ENCODE data around the gene WAPL. TPM values are rescaled to one million over a fixed set of nuclear protein-coding genes. Genes with fewer than 3 reads are reported as not detected.
"Not testable (repeated sequence)": the region's sequence is repeated elsewhere in the genome, so short reads cannot be mapped to it uniquely, and the experiment has no call there.

Gene WAPL
- total RNA-seq, 1 donor from 2014 or later = 28.6 TPM

DNA sequence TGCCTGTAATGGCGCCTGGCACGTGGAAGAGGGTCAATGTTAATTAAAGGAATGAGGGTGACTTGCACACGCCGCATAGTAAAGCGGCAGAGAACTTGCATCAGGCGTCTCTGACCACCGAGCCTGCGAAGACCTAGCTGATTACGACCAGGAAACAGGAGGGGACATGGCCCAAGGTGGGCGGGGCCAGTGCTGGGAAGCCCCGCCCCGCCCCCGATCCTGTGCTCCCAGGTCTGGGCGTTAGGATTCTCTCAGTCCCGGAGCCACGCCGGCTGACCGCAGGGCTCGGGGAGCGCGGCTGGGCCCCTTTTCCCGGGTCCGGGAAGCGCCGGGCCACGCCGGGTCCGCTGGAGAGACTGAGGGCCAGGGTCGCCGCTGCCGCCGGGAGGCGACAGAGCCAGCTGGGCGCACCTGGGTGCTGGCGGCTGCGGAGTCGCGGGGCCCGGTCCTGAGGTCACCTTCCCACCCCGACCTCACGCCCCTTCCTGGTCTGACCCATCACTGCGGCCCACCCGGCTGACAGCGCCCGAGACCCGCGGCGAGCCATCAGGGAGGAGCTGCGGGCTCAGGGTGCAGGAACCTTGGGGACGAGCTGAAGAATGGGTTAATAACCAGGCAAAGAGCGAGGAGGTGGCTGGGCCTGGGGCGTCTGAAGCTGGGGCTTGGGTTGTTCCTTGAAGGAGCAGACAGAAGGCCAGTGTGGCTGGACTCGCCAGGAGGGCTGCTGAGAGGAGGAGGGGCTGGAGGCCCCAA, 132.0 kb downstream of the WAPL start:
- DNase-seq (ENCODE audit: low spot score) = no peak

DNA sequence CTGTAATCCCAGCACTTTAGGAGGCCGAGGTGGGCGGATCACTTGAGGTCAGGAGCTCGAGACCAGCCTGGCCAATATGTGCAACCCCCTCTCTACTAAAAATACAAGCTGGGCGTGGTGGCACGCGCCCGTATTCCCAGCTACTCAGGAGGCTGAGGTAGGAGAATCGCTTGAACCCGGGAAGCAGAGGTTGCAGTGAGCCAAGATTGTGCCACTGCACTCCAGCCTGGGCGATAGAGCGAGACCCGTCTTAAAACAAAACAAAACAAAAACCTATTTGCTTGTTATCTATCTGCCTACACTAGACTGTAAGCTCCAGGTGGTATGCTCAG, 132.5 kb downstream of the WAPL start:
- not testable (repeated sequence) for DNase-seq (ENCODE audit: low spot score)

DNA sequence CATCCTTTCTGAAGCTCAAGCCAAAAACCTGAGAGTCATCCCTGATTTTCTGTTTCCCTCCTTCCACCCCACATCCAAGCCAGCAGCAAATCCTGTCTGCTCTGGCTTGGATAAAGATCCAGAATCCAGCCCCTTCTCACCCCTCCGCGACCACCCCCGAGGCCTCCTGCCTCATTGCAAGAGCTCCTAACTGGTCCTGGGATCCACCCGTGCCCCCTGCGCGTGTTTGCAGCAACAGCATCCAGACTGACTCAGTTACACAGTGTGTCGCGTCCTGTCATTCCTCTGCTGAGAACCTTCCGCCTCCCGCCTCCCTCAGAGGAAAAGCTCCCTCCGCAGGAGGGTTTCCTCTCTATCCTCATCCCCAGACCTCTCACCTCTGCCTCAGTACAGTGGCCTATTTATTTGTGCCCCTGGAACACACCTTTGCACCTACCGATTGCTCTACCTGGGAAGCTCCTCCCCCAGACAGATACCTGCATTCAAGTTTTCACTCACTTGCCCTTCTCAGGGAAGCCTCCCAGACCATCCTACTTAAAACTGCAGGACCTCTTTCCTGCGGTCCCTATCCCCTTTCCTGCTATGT, 133.4 kb downstream of the WAPL start:
- DNase-seq (ENCODE audit: low spot score) = no peak

DNA sequence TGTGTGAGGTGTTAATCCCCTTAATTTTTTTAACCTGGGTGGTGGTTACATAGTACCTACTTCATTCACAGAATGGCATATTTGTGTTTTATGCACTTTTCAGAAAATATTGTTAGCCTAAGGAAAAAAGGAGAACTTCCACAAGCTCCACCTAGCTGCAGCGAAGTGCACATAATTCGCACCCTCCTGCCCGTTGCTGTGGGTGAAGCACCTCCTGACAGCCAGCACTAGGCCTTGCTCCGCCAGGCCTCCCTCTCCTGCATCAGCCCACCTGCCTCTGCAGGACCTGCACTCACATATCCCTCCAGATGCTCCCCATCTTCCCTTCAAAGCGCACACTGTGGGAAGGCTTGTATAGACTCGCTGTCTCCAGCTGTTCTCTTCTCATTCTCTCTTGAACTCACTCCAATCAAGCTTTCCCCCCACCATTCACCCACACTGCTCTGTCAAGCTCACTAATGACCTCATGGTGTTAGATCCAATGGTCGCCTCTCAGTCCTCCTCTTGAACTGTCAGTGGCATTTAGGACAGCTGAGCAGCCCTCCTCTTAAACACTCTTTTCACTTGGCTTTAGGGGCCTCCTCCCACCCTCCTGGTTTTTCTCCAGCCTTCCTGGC, 134.3 kb downstream of the WAPL start:
- no peak for DNase-seq (ENCODE audit: low spot score)

DNA sequence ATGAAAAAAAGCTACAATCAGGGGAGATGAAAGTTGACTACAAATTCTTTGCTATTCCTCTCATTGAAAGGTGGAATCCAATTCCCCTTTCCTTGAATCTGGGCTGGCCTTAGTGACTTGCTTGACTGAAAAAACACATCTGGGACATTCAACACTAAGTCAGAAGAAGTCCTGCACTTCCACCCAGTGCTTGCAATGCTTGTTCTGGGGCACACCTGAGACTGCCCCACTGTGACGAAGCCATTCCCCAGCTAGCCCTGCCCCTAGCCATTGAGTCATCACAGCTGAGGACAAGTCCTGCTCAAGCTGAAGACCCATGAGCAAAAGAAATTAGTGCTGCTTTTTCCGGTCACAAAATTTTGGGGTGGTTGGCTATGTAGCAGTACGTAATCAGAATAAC, 135.8 kb downstream of the WAPL start:
- DNase-seq (ENCODE audit: low spot score) = no peak

Other genes with a start within 250 kb of the WAPL start
- gene GRID1, start 155.0 kb downstream of the WAPL start, total RNA-seq = 6.3 TPM
- gene OPN4, start 132.8 kb upstream of the WAPL start, total RNA-seq = not detected
- gene LDB3, start 146.7 kb upstream of the WAPL start, total RNA-seq = 4.9 TPM
- gene BMPR1A, start 234.8 kb upstream of the WAPL start, total RNA-seq = 55.3 TPM

All from mucosa of gallbladder (tissue), 1 donor.